Esophagus squamous epithelium (tissue), 5 donors: ENCODE data around the gene ALDH4A1. TPM values are rescaled to one million over a fixed set of nuclear protein-coding genes. Genes with fewer than 3 reads are reported as not detected.

Source experiments
- DNase-seq: peaks from one replicate; lab custom pipeline; 2025; lab: John Stamatoyannopoulos, UW
- H3K27ac ChIP-seq, 4 donors: fragments of 200-600 bp; sonication (generic); one replicate each; pipeline ENCODE4 v1.5.1; 2016 to 2019; ENCODE audit warnings: mild to moderate bottlenecking in 1 of 4
- H3K27me3 ChIP-seq, 4 donors: fragments of 200-600 bp; sonication (generic); 1 replicate in 3 of 4; 2 replicates in 1 of 4; pipeline versions ENCODE4 v1.5.1 to v1.6.0; 2017 to 2021; ENCODE audit warnings: antibody characterized with exemption in 1 of 4
- H3K36me3 ChIP-seq, 3 donors: fragments of 200-600 bp; sonication (generic); one replicate each; pipeline ENCODE4 v1.5.1; 2016 to 2019
- H3K4me1 ChIP-seq, 3 donors: fragments of 200-600 bp; sonication (generic); one replicate each; pipeline ENCODE4 v1.5.1; 2017 to 2019
- H3K4me3 ChIP-seq, 4 donors: fragments of 200-600 bp; sonication (generic); 1 replicate in 3 of 4; 2 replicates in 1 of 4; pipeline ENCODE4 v1.5.1; 2016 to 2019; ENCODE audit warnings: mild to moderate bottlenecking in 2 of 4, moderate library complexity in 1 of 4
- H3K9me3 ChIP-seq, 3 donors: fragments of 200-600 bp; sonication (generic); one replicate each; pipeline ENCODE4 v1.5.1; 2016 to 2019
- CTCF ChIP-seq, 6 experiments: fragments of 450-650 bp in 4 of 6; fragments of 200-600 bp in 2 of 6; sonication (generic) in 2 of 6; IDR thresholded peaks; one replicate each; pipeline ENCODE4 v1.5.1; 2016 to 2019; ENCODE audit warnings: antibody characterized with exemption in 6 of 6, mild to moderate bottlenecking in 4 of 6, moderate library complexity in 4 of 6
- POLR2A ChIP-seq, 4 donors: fragments of 450-650 bp; IDR thresholded peaks; one replicate each; pipeline ENCODE4 v1.6.1; 2017; ENCODE audit warnings: antibody characterized with exemption in 4 of 4, mild to moderate bottlenecking in 4 of 4, moderate library complexity in 3 of 4
- WGBS, 2 donors: methylation state at CpG; one replicate each; pipeline ENCODE4 v1.1.5; 2018; 5-methylcytosine and 5-hydroxymethylcytosine counted together
- intact Hi-C: fragments of 100-400 bp; cut with DNase I; formaldehyde crosslinking; loops from one replicate; pipeline ENCODE4 v1.15.0; 2022
- total RNA-seq, 4 donors: library from RNA; depleted of rRNA; stranded (reverse); fragments of >200 nt; gene quantifications; one replicate each; pipeline ENCODE4 v1.1.0, GENCODE V29; 2016
- donor health status: DM: yes; HTN: yes; CAD: no.

Gene ALDH4A1
- total RNA-seq, 4 donors from 2014 or later = 36.7 to 59.1 (median 50.3) TPM

- intact Hi-C loops = no loop called here
- Histone ChIP-seq H3K9me3 (no peaks in the 10 kb centered on the region), H3K27ac (peak overlapping the region; percentile 45 to 95 (median 92)), H3K36me3 (peaks cover 0 to 11% (median 0%) of the 10 kb centered on the region in 3 donors), H3K27me3 (no peaks in the 10 kb centered on the region), H3K4me3 (no peak overlapping the region), H3K4me1 (peaks cover 65 to 100% (median 87%) of the 10 kb centered on the region in 3 donors)
- WGBS, 2 donors = 58 to 62% methylated on average over 8 to 9 of the region's 15 CpGs
- no peak for TF ChIP-seq POLR2A (IDR thresholded peaks at IDR 0.05)
- DNase-seq = no peak
Measured at GRCh38 chr1:18946550-18947381, 44.4 kb upstream of the ALDH4A1 start.

- Histone ChIP-seq H3K36me3 (peaks cover 0 to 11% (median 0%) of the 10 kb centered on the region in 3 donors), H3K4me3 (no peak overlapping the region), H3K27ac (peak overlapping the region; percentile 24 to 70 (median 62)), H3K4me1 (peaks cover 55 to 100% (median 86%) of the 10 kb centered on the region in 3 donors), H3K27me3 (no peaks in the 10 kb centered on the region), H3K9me3 (no peaks in the 10 kb centered on the region)
- DNase-seq = no peak
- WGBS, 2 donors = 60 to 71% methylated on average over 10 to 13 of the region's 14 CpGs
- TF ChIP-seq POLR2A (IDR thresholded peaks at IDR 0.05) (no peak), CTCF (IDR thresholded peaks at IDR 0.05) (no peak)
- intact Hi-C loops = no loop called here
Measured at GRCh38 chr1:18945401-18945849, 43.1 kb upstream of the ALDH4A1 start.

- peaks cover 0 to 11% (median 0%) of the 10 kb centered on the region in 3 donors for H3K36me3 ChIP-seq
- peaks cover 54 to 100% (median 86%) of the 10 kb centered on the region in 3 donors for H3K4me1 ChIP-seq
- H3K27me3 ChIP-seq = no peaks in the 10 kb centered on the region
- H3K27ac ChIP-seq = peak overlapping the region; percentile 24 to 70 (median 62)
- WGBS, 2 donors = 23 to 44% methylated on average over 2 of the region's 2 CpGs
- H3K9me3 ChIP-seq = no peaks in the 10 kb centered on the region
- no peak for DNase-seq
- intact Hi-C loops = no loop called here
- H3K4me3 ChIP-seq = no peak overlapping the region
- TF ChIP-seq POLR2A (IDR thresholded peaks at IDR 0.05) (no peak), CTCF (IDR thresholded peaks at IDR 0.05) (no peak)
Measured at GRCh38 chr1:18944810-18945209, 42.5 kb upstream of the ALDH4A1 start.

GRCh38 chr1:18943914-18944572 lies 41.7 kb upstream of the ALDH4A1 start:
- H3K27ac ChIP-seq = peak overlapping the region; percentile 10 to 70 (median 62)
- H3K27me3 ChIP-seq = no peaks in the 10 kb centered on the region
- H3K9me3 ChIP-seq = no peaks in the 10 kb centered on the region
- peaks cover 53 to 100% (median 86%) of the 10 kb centered on the region in 3 donors for H3K4me1 ChIP-seq
- H3K36me3 ChIP-seq = peaks cover 0 to 11% (median 0%) of the 10 kb centered on the region in 3 donors
- TF ChIP-seq CTCF (IDR thresholded peaks at IDR 0.05) (no peak), POLR2A (IDR thresholded peaks at IDR 0.05) (no peak)
- WGBS, 2 donors = 87 to 88% methylated on average over 9 of the region's 9 CpGs
- H3K4me3 ChIP-seq = no peak overlapping the region
- DNase-seq = no peak
- intact Hi-C loops = no loop called here

GRCh38 chr1:18943162-18943561 lies 40.8 kb upstream of the ALDH4A1 start:
- intact Hi-C loops = no loop called here
- H3K4me1 ChIP-seq = peaks cover 51 to 100% (median 86%) of the 10 kb centered on the region in 3 donors
- H3K36me3 ChIP-seq = peaks cover 0 to 11% (median 0%) of the 10 kb centered on the region in 3 donors
- no peaks in the 10 kb centered on the region for H3K9me3 ChIP-seq
- TF ChIP-seq POLR2A (IDR thresholded peaks at IDR 0.05) (no peak), CTCF (IDR thresholded peaks at IDR 0.05) (no peak)
- no peak for DNase-seq
- no peaks in the 10 kb centered on the region for H3K27me3 ChIP-seq
- 85 to 89% methylated on average over 3 to 4 of the region's 4 CpGs for WGBS, 2 donors
- no peak overlapping the region for H3K4me3 ChIP-seq
- no peak overlapping the region for H3K27ac ChIP-seq
